ENCODE measurements around the gene KIF1A.

Gene KIF1A

DNA sequence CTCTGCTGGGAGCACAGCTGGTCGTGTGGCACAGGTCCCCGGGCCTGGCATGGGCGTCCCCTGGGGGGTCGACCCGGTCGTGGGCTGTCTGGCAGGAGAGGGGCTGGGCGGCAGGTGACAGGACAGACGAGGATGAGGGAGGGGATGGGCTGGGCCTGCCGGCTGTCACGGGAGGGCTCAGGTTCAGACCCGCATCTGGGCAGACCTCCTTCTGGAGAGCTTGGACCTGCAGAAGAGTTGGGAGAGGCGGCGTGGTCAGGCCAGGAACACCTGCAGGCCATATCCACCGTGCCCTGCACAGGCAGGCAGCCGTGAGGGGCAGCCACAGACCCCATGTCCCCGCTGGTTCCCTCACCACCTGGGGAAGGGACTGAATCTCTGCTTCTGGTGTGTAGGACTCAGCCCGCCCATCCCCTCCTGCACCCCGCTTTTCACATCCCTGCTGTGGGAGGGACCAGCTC, 102.8 kb downstream of the KIF1A start:
- H3K4me3 ChIP-seq (ENCODE audit: control insufficient read depth, low read depth, low read length) = no peak overlapping the region
- TF ChIP-seq, protein P1, sequence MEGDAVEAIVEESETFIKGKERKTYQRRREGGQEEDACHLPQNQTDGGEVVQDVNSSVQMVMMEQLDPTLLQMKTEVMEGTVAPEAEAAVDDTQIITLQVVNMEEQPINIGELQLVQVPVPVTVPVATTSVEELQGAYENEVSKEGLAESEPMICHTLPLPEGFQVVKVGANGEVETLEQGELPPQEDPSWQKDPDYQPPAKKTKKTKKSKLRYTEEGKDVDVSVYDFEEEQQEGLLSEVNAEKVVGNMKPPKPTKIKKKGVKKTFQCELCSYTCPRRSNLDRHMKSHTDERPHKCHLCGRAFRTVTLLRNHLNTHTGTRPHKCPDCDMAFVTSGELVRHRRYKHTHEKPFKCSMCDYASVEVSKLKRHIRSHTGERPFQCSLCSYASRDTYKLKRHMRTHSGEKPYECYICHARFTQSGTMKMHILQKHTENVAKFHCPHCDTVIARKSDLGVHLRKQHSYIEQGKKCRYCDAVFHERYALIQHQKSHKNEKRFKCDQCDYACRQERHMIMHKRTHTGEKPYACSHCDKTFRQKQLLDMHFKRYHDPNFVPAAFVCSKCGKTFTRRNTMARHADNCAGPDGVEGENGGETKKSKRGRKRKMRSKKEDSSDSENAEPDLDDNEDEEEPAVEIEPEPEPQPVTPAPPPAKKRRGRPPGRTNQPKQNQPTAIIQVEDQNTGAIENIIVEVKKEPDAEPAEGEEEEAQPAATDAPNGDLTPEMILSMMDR (IDR thresholded peaks at IDR 0.05; ENCODE audit: control insufficient read depth, insufficient read depth, low read depth, low read length, missing control alignments) = no peak
- DNase-seq (ENCODE audit: low read depth) = no peak

DNA sequence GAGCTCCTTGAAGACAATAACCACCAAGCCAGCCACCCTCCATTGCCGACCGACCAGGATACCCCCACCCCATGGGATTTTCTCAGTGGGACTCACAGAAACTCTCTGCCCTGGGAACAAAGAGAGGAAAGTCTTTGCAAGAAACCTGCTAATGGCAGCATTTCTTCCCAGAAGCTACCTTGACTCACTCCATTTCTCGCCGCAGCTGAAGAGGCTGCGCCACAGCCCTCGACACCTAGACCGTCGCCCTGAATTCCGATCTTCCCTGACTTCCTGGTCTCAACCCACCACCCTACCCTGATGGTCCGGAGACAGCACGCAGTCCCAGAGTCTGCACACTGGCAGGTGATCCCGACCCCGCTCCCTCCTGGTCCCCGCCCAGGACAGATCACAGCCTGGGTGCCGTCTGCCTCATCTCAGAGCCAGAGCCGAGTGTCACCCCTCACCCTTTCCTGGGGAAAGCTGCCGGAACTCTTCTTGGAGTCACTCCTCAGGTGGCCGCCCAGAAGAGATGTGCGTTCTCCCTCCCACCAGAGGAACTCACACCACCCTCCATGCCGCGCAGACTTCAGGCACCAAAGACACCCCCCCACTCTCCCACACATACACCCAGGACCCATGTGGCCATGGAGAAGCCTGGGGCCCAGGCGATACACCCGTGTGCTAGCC, 103.8 kb downstream of the KIF1A start:
- TF ChIP-seq, protein P1 (IDR thresholded peaks at IDR 0.05; ENCODE audit: control insufficient read depth, insufficient read depth, low read depth, low read length, missing control alignments) = no peak

GRCh38 chr2:240714747-240715725, 105.0 kb downstream of the KIF1A start:
- no peak for DNase-seq (ENCODE audit: low read depth)
- TF ChIP-seq, protein P1 (IDR thresholded peaks at IDR 0.05; ENCODE audit: control insufficient read depth, insufficient read depth, low read depth, low read length, missing control alignments) = no peak
- H3K4me3 ChIP-seq (ENCODE audit: control insufficient read depth, low read depth, low read length) = no peak overlapping the region

More for the DNA sequence above, 103.8 kb downstream of the KIF1A start:
- H3K4me3 ChIP-seq (ENCODE audit: control insufficient read depth, low read depth, low read length) = no peak overlapping the region
- DNase-seq (ENCODE audit: low read depth) = no peak

DNA sequence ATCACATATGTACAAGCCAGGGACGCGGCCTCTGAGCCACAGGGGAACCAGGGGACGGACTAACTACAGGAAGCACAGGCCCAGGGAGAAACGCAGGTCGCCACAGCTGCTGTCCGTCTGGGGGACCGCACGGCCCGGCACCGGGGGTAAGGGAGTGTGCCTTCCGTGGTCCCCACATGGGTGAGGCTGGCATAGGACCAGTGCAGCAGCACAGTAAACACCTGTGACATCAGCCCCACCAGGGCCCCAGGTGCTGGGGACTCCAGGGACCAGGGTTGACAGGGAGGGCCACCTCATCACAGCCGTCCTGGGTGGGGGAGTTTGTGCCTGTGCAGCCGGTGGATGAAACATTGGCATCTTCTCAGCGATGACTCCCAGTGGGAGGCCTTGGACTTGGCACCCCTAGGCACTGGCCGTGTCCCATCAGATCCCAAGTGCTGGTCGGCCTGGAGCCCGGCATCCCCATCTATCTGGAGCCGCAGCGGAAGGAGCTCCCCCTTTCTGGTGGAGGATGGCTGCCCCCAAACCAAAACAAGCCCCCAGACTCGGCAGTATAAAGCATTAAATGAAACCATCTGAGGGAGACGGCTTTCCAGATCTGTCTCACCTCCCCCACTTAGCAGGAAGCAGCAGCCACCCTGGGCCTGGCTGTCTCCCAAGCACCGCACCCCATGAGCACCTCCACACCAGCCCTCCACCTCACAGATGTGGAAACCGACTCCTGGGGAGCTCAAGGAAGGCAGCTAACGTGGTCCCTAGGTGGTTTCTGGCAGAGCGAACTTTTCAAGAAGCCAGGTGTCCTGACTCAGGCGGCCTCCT, 105.9 kb downstream of the KIF1A start:
- TF ChIP-seq, protein P1 (IDR thresholded peaks at IDR 0.05; ENCODE audit: control insufficient read depth, insufficient read depth, low read depth, low read length, missing control alignments) = no peak
- DNase-seq (ENCODE audit: low read depth) = no peak
- no peak overlapping the region for H3K4me3 ChIP-seq (ENCODE audit: control insufficient read depth, low read depth, low read length)

DNA sequence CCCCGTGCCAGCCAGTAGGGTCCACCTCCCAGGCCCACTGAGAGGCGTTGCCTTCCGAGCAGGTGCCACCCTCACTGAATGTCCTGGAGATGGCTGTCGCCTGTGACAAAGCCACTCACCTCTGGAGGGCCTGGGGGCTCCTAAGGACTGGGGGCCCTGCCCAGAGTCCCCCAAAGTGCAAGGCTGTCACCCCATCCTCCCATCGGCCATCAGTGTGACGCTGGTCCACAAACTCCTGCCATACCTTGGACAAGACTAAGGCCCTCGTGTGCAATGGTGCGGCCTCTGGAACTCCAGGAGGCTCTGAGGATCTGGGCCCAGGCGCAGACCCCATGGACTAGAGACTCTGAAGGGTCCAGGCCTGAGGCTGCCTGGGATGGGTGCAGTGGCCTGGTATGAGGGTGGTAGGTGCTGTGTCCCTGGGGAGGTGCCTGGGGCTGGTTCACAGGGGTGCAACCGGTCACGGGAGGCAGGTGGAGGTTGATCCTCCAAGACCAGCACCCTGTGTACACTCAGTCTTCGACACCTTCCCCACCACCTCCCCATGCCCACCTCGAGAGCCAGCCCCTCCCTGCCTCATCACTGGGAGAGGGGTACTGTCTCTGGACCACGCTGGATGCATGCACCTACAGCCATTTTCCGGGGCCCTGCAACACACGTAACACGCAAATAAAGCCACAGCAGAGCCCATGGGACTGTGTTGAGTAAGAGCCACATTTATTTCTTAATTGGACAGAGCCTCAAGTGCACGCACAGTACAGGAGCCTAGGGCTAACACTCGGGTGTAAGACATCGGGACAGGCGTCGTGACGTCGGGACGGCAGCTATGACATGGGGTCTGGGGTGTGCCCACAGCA, 106.7 kb downstream of the KIF1A start:
- H3K4me3 ChIP-seq (ENCODE audit: control insufficient read depth, low read depth, low read length) = no peak overlapping the region
- TF ChIP-seq, protein P1 (IDR thresholded peaks at IDR 0.05; ENCODE audit: control insufficient read depth, insufficient read depth, low read depth, low read length, missing control alignments) = no peak
- no peak for DNase-seq (ENCODE audit: low read depth)

Measured in AG09309 (cell line).